Neuronal stem cell (in vitro differentiated cells): ENCODE data around the gene COL2A1.

ENCODE experiments used
- DNase-seq: peaks from one replicate; pipeline ENCODE4 v3.0.0-alpha.2; 2013; ENCODE audit warnings: low spot score
- H2AFZ ChIP-seq: one replicate; pipeline ENCODE4 v1.6.1; 2013; ENCODE audit warnings: mild to moderate bottlenecking, low read length, inconsistent platforms
- H2AK5ac ChIP-seq: 2 replicates; pipeline ENCODE4 v1.6.1; 2013; ENCODE audit warnings: low read depth, mild to moderate bottlenecking, inconsistent platforms, low read length, moderate library complexity, mixed read lengths
- H2BK120ac ChIP-seq: 2 replicates; pipeline ENCODE4 v1.6.1; 2013; ENCODE audit warnings: low read depth, mild to moderate bottlenecking, inconsistent platforms, low read length, moderate library complexity, mixed read lengths
- H2BK12ac ChIP-seq: one replicate; pipeline ENCODE4 v1.6.1; 2013; ENCODE audit warnings: low read length, inconsistent platforms
- H2BK15ac ChIP-seq: 2 replicates; pipeline ENCODE4 v1.6.1; 2013; ENCODE audit warnings: mild to moderate bottlenecking, low read length, inconsistent platforms, mixed read lengths
- H2BK5ac ChIP-seq: one replicate; pipeline ENCODE4 v1.6.1; 2013; ENCODE audit warnings: inconsistent platforms, mild to moderate bottlenecking, low read length, moderate library complexity
- H3K14ac ChIP-seq: one replicate; pipeline ENCODE4 v1.6.1; 2013; ENCODE audit warnings: low read length, inconsistent platforms
- H3K18ac ChIP-seq: 2 replicates; pipeline ENCODE4 v1.6.1; 2013; ENCODE audit warnings: low read length, inconsistent platforms
- H3K23ac ChIP-seq: 2 replicates; pipeline ENCODE4 v1.6.1; 2013; ENCODE audit warnings: low read depth, mild to moderate bottlenecking, mixed read lengths, low read length, inconsistent platforms; ENCODE audit not compliant: poor library complexity
- H3K27ac ChIP-seq: replicated peaks from 3 replicates; pipeline ENCODE4 v1.5.1; 2013; ENCODE audit warnings: low read length, inconsistent platforms
- H3K27me3 ChIP-seq, 3 experiments: 2 replicates each; pipeline ENCODE4 v1.6.1; 2013; ENCODE audit warnings: low read length in 3 of 3, mild to moderate bottlenecking in 2 of 3, inconsistent platforms in 1 of 3, low read depth in 1 of 3, mixed read lengths in 1 of 3, moderate library complexity in 1 of 3; ENCODE audit not compliant: control insufficient read depth in 3 of 3, insufficient read depth in 3 of 3
- H3K36me3 ChIP-seq, 2 donors: replicated peaks in 1 of 2; 2 replicates each; pipeline ENCODE4 v1.6.1; 2013; ENCODE audit warnings: low read length in 2 of 2; ENCODE audit not compliant: control insufficient read depth in 2 of 2, insufficient read depth in 2 of 2
- H3K4ac ChIP-seq: 2 replicates; pipeline ENCODE4 v1.6.1; 2013; ENCODE audit warnings: inconsistent platforms, mild to moderate bottlenecking, low read length, moderate library complexity
- H3K4me1 ChIP-seq, 2 donors: 1 replicate in 1 of 2; 2 replicates in 1 of 2; pipeline ENCODE4 v1.6.1; 2013; ENCODE audit warnings: low read length in 2 of 2, low read depth in 1 of 2; ENCODE audit not compliant: control insufficient read depth in 2 of 2, insufficient read depth in 1 of 2
- H3K4me2 ChIP-seq: one replicate; pipeline ENCODE4 v1.6.1; 2013; ENCODE audit warnings: mild to moderate bottlenecking, low read length, inconsistent platforms; ENCODE audit not compliant: insufficient read depth, poor library complexity, severe bottlenecking
- H3K4me3 ChIP-seq, 2 donors: 2 replicates each; pipeline ENCODE4 v1.5.1; 2013; ENCODE audit warnings: low read length in 2 of 2, mild to moderate bottlenecking in 2 of 2, inconsistent platforms in 1 of 2, moderate library complexity in 1 of 2
- H3K79me1 ChIP-seq: one replicate; pipeline ENCODE4 v1.6.1; 2013; ENCODE audit warnings: low read depth, mild to moderate bottlenecking, inconsistent platforms, low read length, moderate library complexity
- H3K9ac ChIP-seq: one replicate; pipeline ENCODE4 v1.6.1; 2013; ENCODE audit warnings: mild to moderate bottlenecking, low read depth, low read length, inconsistent platforms; ENCODE audit not compliant: poor library complexity
- H3K9me3 ChIP-seq, 2 donors: replicated peaks in 1 of 2; 2 replicates each; pipeline versions ENCODE3 to v1.6.1; 2013; ENCODE audit warnings: low read length in 2 of 2, mild to moderate bottlenecking in 2 of 2, inconsistent platforms in 1 of 2, low read depth in 1 of 2, mixed read lengths in 1 of 2, moderate library complexity in 1 of 2; ENCODE audit not compliant: control insufficient read depth in 2 of 2, insufficient read depth in 1 of 2
- H4K8ac ChIP-seq: one replicate; pipeline ENCODE4 v1.6.1; 2013; ENCODE audit warnings: low read depth, mild to moderate bottlenecking, inconsistent platforms, low read length, moderate library complexity
- H4K91ac ChIP-seq: one replicate; pipeline ENCODE4 v1.6.1; 2013; ENCODE audit warnings: low read length, low read depth, mild to moderate bottlenecking, inconsistent platforms; ENCODE audit not compliant: poor library complexity
- WGBS, 2 donors: extraction: QIAGEN DNeasy Blood & Tissue Kit; methylation state at CpG; one replicate each; pipeline ENCODE4 v1.1.7; 2013; ENCODE audit warnings: missing lambda C conversion rate in 2 of 2, mixed read lengths in 1 of 2; ENCODE audit not compliant: insufficient read length in 2 of 2, insufficient replicate concordance in 1 of 2; ENCODE audit errors: extremely low coverage in 2 of 2; 5-methylcytosine and 5-hydroxymethylcytosine counted together

The COL2A1 gene

DNA sequence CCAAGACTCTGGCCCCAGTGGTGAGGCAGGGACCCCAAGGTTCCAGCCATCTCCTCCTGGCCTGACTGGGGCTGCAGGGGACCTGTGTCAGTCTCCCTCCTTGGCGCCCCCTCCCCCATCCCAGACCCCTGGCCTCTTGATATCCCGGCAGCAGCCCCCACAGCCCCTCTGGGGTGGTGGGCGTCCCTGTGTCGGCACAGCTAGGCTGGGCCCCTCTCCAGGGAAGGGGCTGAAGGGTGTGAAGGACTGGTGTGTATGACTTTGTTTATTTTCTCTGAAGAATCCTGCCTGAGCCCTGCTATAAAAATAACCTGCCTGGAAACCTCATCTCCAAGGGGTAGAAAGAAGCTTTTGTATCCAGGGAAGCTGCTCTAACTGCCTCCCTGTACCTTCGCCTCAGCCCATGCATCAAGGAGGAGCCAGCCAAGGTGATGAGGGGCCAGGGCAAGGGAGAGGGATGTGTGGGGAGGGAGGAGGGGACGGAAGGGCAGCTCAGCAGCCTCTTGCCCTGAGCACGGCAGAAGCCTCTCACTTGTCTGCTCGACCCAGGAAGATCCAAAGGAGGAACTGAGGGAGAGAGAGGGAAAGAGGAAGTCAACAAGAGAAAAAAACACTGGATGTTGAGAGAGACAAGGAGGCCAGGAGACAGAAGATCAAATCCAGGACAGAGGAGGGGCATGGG lies 25.4 kb upstream of the COL2A1 start:
- Histone ChIP-seq H2AK5ac (peak overlapping the region; percentile 58), H2BK5ac (no peak overlapping the region), H3K4me1 (peaks cover 33 to 37% of the 10 kb centered on the region in 2 donors), H3K14ac (no peak overlapping the region), H3K23ac (no peak overlapping the region), H2AFZ (peak overlapping the region; percentile 77), H4K8ac (no peak overlapping the region), H2BK120ac (peak overlapping the region; percentile 51), H3K4me3 (no peak overlapping the region), H3K18ac (peak overlapping the region; percentile 84), H2BK15ac (no peak overlapping the region), H3K4me2 (no peak overlapping the region), H3K4ac (no peak overlapping the region), H3K79me1 (no peaks in the 10 kb centered on the region), H2BK12ac (no peak overlapping the region), H3K9ac (no peak overlapping the region), H3K9me3 (no peaks in the 10 kb centered on the region), H3K36me3 (no peaks in the 10 kb centered on the region), H4K91ac (no peak overlapping the region), H3K27ac (no peak overlapping the region), H3K27me3 (no peaks in the 10 kb centered on the region)
- no CpG with 5 or more reads among the region's 8 CpGs for WGBS, 2 donors
- no peak for DNase-seq

- Histone ChIP-seq H3K79me1 (no peaks in the 10 kb centered on the region), H3K27me3 (no peaks in the 10 kb centered on the region), H2BK12ac (peak overlapping the region; percentile 17), H4K91ac (peak overlapping the region; percentile 59), H3K9ac (no peak overlapping the region), H2BK5ac (peak overlapping the region; percentile 60), H3K36me3 (no peaks in the 10 kb centered on the region), H2BK15ac (no peak overlapping the region), H3K14ac (no peak overlapping the region), H3K4me2 (no peak overlapping the region), H3K23ac (no peak overlapping the region), H3K4me3 (no peak overlapping the region), H3K9me3 (no peaks in the 10 kb centered on the region), H3K4me1 (peaks cover 35 to 41% of the 10 kb centered on the region in 2 donors), H4K8ac (no peak overlapping the region), H2BK120ac (peak overlapping the region; percentile 42), H2AFZ (peak overlapping the region; percentile 21), H3K18ac (peak overlapping the region; percentile 87), H3K4ac (no peak overlapping the region), H2AK5ac (no peak overlapping the region), H3K27ac (peak overlapping the region; percentile 57)
- no peak for DNase-seq
- WGBS, 2 donors, result no CpG with 5 or more reads among the region's 5 CpGs
These were observed 24.5 kb upstream of the COL2A1 start for GRCh38 chr12:48028541-48029431.

DNA sequence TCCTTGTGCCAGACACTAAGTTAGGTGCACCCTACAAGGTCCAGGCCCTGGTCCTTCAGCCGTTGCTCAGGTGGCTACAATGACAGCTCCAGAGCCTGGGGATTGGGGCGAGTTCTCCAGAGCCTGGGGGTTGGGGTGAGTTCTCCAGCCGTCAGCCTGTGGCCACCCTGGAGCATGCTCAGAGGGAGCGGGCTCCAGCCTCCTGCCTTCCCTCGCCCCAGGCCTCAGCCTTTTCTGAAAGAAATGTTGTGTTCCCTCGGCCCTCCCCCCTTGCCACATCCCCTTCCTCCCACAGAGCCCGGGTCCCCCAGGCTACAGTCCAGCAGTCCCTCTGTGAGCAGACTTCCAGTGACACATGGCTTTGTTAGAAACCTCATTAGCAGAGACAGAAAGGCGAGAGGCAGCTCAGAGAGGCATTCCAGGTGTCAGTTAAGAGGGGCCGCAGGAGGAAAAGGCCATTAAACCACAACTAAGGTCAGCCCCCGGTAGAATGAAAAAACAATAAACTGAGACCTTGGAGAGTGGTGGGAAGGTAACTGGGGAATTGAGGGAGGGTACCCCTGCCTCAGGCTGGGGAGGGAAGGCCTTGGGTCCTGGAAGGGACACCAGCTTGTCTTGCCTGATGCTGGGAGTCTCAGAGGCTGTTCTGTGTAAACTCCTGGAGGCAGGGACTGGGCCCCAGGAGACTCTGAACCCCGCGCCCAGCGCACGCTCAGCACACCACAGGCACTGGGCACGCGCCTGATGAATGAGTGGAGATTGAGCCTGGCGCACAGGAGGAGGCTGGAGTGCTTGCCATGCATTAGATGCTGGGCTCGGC lies 23.1 kb upstream of the COL2A1 start:
- Histone ChIP-seq H2BK120ac (peak overlapping the region; percentile 22), H3K9ac (peak overlapping the region; percentile 47), H3K36me3 (no peaks in the 10 kb centered on the region), H3K4me2 (peak overlapping the region; percentile 12), H4K91ac (peak overlapping the region; percentile 54), H3K79me1 (no peaks in the 10 kb centered on the region), H3K14ac (peak overlapping the region; percentile 10), H2BK12ac (no peak overlapping the region), H3K9me3 (no peaks in the 10 kb centered on the region), H3K23ac (no peak overlapping the region), H3K4me1 (peaks cover 47 to 53% of the 10 kb centered on the region in 2 donors), H3K4me3 (no peak overlapping the region), H3K4ac (no peak overlapping the region), H4K8ac (peak overlapping the region; percentile 53), H2AK5ac (peak overlapping the region; percentile 30), H2AFZ (peak overlapping the region; percentile 83), H3K27me3 (no peaks in the 10 kb centered on the region), H2BK5ac (peak overlapping the region; percentile 32), H3K27ac (peak overlapping the region; percentile 97), H2BK15ac (peak overlapping the region; percentile 32), H3K18ac (peak overlapping the region; percentile 97)
- peak; percentile 84 for DNase-seq
- no CpG with 5 or more reads among the region's 18 CpGs for WGBS, 2 donors
